Measurements from ENCODE around the gene SPATA24. TPM values are rescaled to one million over a fixed set of nuclear protein-coding genes. Genes with fewer than 3 reads are reported as not detected.

SPATA24 gene
- polyA plus RNA-seq, 1 donor from 2014 or later: 6.7 TPM

DNA sequence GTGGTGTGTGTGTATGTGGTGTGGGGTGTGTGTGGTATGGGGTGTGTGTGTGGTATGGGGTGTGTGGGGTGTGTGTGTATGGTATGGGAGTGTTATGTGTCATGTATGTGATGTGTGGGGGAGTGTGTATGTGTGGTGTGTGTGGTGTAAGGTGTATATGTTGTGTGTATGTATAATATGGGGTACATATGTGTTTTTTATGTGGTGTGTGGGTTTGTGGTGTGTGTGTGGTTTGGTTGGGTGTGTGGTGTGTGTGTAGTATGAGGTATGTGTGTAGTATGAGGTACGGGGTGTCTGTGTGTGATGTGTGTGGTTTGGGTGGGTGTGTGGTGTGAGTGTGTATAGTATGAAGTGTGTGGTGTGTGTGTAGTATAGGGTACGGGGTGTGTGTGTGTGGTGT, 47.3 kb upstream of the SPATA24 start:
- H3F3A ChIP-seq (ENCODE audit: insufficient read depth, low read length, poor library complexity, severe bottlenecking): no peaks in the 10 kb centered on the region
- H3K36me3 ChIP-seq (ENCODE audit: insufficient read depth, low read length): no peaks in the 10 kb centered on the region
- H4K20me1 ChIP-seq (ENCODE audit: insufficient read depth): no peaks in the 10 kb centered on the region
- H3K9me3 ChIP-seq (ENCODE audit: low read length): no peaks in the 10 kb centered on the region
- no peak overlapping the region for H3K27ac ChIP-seq (ENCODE audit: low read length)
- H3K27me3 ChIP-seq (ENCODE audit: insufficient read depth, low read depth, low read length): no peaks in the 10 kb centered on the region
- no peak overlapping the region for H3K4me2 ChIP-seq (ENCODE audit: low read length)
- TF ChIP-seq MXI1 (conservative IDR thresholded peaks at IDR 0.05; ENCODE audit: poor library complexity, severe bottlenecking) (no peak), SMC3 (conservative IDR thresholded peaks at IDR 0.05; ENCODE audit: poor library complexity) (no peak), TAF1 (IDR thresholded peaks at IDR 0.05; ENCODE audit: low read depth) (no peak), RAD21 (conservative IDR thresholded peaks at IDR 0.05) (no peak), EP300 (conservative IDR thresholded peaks at IDR 0.05; ENCODE audit: poor library complexity, severe bottlenecking) (no peak), POLR2AphosphoS5 (IDR thresholded peaks at IDR 0.05) (no peak), EZH2 (IDR thresholded peaks at IDR 0.05; ENCODE audit: borderline replicate concordance, insufficient read depth, low read length, poor library complexity, severe bottlenecking) (no peak)
- TF ChIP-seq, protein P1, sequence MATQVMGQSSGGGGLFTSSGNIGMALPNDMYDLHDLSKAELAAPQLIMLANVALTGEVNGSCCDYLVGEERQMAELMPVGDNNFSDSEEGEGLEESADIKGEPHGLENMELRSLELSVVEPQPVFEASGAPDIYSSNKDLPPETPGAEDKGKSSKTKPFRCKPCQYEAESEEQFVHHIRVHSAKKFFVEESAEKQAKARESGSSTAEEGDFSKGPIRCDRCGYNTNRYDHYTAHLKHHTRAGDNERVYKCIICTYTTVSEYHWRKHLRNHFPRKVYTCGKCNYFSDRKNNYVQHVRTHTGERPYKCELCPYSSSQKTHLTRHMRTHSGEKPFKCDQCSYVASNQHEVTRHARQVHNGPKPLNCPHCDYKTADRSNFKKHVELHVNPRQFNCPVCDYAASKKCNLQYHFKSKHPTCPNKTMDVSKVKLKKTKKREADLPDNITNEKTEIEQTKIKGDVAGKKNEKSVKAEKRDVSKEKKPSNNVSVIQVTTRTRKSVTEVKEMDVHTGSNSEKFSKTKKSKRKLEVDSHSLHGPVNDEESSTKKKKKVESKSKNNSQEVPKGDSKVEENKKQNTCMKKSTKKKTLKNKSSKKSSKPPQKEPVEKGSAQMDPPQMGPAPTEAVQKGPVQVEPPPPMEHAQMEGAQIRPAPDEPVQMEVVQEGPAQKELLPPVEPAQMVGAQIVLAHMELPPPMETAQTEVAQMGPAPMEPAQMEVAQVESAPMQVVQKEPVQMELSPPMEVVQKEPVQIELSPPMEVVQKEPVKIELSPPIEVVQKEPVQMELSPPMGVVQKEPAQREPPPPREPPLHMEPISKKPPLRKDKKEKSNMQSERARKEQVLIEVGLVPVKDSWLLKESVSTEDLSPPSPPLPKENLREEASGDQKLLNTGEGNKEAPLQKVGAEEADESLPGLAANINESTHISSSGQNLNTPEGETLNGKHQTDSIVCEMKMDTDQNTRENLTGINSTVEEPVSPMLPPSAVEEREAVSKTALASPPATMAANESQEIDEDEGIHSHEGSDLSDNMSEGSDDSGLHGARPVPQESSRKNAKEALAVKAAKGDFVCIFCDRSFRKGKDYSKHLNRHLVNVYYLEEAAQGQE (IDR thresholded peaks at IDR 0.05; ENCODE audit: borderline replicate concordance): no peak
- TF ChIP-seq, protein P2, sequence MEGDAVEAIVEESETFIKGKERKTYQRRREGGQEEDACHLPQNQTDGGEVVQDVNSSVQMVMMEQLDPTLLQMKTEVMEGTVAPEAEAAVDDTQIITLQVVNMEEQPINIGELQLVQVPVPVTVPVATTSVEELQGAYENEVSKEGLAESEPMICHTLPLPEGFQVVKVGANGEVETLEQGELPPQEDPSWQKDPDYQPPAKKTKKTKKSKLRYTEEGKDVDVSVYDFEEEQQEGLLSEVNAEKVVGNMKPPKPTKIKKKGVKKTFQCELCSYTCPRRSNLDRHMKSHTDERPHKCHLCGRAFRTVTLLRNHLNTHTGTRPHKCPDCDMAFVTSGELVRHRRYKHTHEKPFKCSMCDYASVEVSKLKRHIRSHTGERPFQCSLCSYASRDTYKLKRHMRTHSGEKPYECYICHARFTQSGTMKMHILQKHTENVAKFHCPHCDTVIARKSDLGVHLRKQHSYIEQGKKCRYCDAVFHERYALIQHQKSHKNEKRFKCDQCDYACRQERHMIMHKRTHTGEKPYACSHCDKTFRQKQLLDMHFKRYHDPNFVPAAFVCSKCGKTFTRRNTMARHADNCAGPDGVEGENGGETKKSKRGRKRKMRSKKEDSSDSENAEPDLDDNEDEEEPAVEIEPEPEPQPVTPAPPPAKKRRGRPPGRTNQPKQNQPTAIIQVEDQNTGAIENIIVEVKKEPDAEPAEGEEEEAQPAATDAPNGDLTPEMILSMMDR (IDR thresholded peaks at IDR 0.05; ENCODE audit: poor library complexity, severe bottlenecking): no peak
- no peaks in the 10 kb centered on the region for H3K79me2 ChIP-seq (replicated peaks; ENCODE audit: insufficient read depth, low read length)
- no peak overlapping the region for H2AFZ ChIP-seq (ENCODE audit: low read depth, low read length)
- no peaks in the 10 kb centered on the region for H3K9me2 ChIP-seq (ENCODE audit: insufficient read depth, low read length)
- H3K4me3 ChIP-seq (ENCODE audit: low read length): no peak overlapping the region
- H3K9ac ChIP-seq (ENCODE audit: low read length): no peak overlapping the region

DNA sequence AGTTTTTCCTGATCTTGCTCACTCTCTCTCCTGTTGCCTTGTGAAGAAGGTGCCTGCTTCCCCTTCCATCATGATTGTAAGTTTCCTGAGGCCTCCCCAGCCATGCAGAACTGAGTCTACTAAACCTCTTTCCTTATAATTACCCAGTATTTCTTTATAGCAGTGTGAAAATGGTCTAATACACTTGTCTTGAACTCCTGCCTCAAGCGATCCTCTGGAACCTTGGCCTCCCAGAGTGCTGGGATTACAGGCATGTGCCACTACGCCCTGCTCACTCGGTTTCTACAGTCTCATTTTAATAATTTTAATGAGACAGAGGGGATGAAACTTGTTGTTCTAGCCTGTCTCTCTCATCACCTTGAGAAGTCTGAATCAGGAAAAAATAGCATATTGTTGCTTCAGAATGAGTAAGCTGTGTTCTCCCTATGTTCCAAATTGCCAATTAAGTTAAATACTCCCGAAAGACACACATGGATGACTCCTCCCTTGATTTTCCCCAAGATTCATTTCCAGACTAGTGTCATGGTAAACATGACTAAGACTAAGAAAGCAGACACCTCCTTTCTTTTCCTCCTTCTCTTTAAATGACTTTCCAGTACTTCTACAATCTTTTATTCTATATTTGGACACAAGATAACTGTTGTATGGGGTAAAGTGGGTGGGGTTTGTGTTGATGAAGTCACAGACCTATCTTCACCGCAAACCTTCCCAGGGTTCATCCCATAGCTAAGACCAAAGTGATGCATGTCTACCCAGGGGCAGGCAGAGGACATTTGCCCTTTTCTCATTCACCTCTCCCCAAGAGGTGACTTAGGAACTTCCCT, 43.3 kb upstream of the SPATA24 start:
- Histone ChIP-seq H3K79me2 (replicated peaks; ENCODE audit: insufficient read depth, low read length) (no peaks in the 10 kb centered on the region), H3K9me2 (ENCODE audit: insufficient read depth, low read length) (no peaks in the 10 kb centered on the region), H3F3A (ENCODE audit: insufficient read depth, low read length, poor library complexity, severe bottlenecking) (no peaks in the 10 kb centered on the region), H3K27me3 (ENCODE audit: insufficient read depth, low read depth, low read length) (no peaks in the 10 kb centered on the region), H3K4me2 (ENCODE audit: low read length) (no peak overlapping the region), H3K36me3 (ENCODE audit: insufficient read depth, low read length) (no peaks in the 10 kb centered on the region), H3K4me3 (ENCODE audit: low read length) (no peak overlapping the region), H2AFZ (ENCODE audit: low read depth, low read length) (no peak overlapping the region), H3K27ac (ENCODE audit: low read length) (no peak overlapping the region), H3K9me3 (ENCODE audit: low read length) (no peaks in the 10 kb centered on the region), H3K9ac (ENCODE audit: low read length) (no peak overlapping the region), H4K20me1 (ENCODE audit: insufficient read depth) (no peaks in the 10 kb centered on the region)
- TF ChIP-seq EP300 (conservative IDR thresholded peaks at IDR 0.05; ENCODE audit: poor library complexity, severe bottlenecking) (no peak), POLR2AphosphoS5 (IDR thresholded peaks at IDR 0.05) (no peak), MXI1 (conservative IDR thresholded peaks at IDR 0.05; ENCODE audit: poor library complexity, severe bottlenecking) (no peak), EZH2 (IDR thresholded peaks at IDR 0.05; ENCODE audit: borderline replicate concordance, insufficient read depth, low read length, poor library complexity, severe bottlenecking) (no peak)
- TF ChIP-seq, protein P1 (IDR thresholded peaks at IDR 0.05; ENCODE audit: borderline replicate concordance): no peak
- TF ChIP-seq, protein P2 (IDR thresholded peaks at IDR 0.05; ENCODE audit: poor library complexity, severe bottlenecking): no peak

Measured in neural cell (in vitro differentiated cells).